ENCODE results near the gene BTBD17.

Gene BTBD17

DNA sequence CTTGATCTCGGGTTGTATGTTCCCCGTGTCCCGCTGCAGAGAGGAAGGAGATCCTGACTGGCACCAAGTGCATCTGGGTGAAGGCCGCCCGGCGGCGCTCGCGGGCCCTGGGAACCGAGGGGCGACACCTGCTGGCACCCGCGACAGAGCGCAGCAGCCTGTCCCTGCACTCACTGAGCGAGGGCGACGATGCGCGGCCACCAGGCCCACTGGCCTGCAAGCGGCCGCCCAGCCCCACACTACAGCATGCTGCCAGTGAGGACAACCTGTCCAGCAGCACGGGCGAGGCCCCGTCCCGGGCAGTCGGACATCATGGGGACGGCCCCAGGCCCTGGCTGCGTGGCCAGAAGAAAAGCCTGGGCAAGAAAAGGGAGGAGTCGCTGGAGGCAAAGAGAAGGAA lies 7.5 kb downstream of the BTBD17 start:
- in situ Hi-C loops (cut with HindIII; ENCODE audit: low sequenced_read_pairs): no loop called here
- TF ChIP-seq, protein P1, sequence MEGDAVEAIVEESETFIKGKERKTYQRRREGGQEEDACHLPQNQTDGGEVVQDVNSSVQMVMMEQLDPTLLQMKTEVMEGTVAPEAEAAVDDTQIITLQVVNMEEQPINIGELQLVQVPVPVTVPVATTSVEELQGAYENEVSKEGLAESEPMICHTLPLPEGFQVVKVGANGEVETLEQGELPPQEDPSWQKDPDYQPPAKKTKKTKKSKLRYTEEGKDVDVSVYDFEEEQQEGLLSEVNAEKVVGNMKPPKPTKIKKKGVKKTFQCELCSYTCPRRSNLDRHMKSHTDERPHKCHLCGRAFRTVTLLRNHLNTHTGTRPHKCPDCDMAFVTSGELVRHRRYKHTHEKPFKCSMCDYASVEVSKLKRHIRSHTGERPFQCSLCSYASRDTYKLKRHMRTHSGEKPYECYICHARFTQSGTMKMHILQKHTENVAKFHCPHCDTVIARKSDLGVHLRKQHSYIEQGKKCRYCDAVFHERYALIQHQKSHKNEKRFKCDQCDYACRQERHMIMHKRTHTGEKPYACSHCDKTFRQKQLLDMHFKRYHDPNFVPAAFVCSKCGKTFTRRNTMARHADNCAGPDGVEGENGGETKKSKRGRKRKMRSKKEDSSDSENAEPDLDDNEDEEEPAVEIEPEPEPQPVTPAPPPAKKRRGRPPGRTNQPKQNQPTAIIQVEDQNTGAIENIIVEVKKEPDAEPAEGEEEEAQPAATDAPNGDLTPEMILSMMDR (IDR thresholded peaks at IDR 0.05; ENCODE audit: low read depth, low read length): no peak
- no peak for DNase-seq (ENCODE audit: low read depth, low spot score)
- H3K4me3 ChIP-seq (ENCODE audit: low read depth, low read length): no peak overlapping the region

GRCh38 chr17:74353446-74354060 lies 8.1 kb downstream of the BTBD17 start:
- no peak overlapping the region for H3K4me3 ChIP-seq (ENCODE audit: low read depth, low read length)
- TF ChIP-seq, protein P1 (IDR thresholded peaks at IDR 0.05; ENCODE audit: low read depth, low read length): no peak
- in situ Hi-C loops (cut with HindIII; ENCODE audit: low sequenced_read_pairs): no loop called here
- DNase-seq (ENCODE audit: low read depth, low spot score): no peak

GRCh38 chr17:74351552-74352210 lies 10.0 kb downstream of the BTBD17 start:
- in situ Hi-C loops (cut with HindIII; ENCODE audit: low sequenced_read_pairs): no loop called here
- DNase-seq (ENCODE audit: low read depth, low spot score): no peak
- TF ChIP-seq, protein P1 (IDR thresholded peaks at IDR 0.05; ENCODE audit: low read depth, low read length): no peak
- no peak overlapping the region for H3K4me3 ChIP-seq (ENCODE audit: low read depth, low read length)

DNA sequence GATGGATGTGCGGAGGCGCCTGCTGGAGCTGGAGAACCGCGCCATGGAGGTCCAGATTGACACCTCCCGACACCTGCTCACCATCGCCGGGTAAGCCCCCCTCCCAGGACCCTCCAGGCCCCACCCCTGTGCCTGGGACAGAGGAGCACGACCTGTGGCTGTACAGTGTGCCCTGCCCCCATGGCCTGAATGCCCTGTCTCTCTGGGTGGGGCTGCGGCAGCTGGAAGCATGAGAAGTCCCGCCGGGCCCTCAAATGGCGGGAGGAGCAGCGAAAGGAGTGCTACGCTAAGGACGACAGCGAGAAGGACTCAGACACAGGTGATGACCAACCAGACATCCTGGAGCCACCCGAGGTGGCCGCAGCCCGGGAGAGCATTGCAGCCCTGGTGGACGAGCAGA lies 11.2 kb downstream of the BTBD17 start:
- in situ Hi-C loops (cut with HindIII; ENCODE audit: low sequenced_read_pairs): no loop called here
- H3K4me3 ChIP-seq (ENCODE audit: low read depth, low read length): no peak overlapping the region

GRCh38 chr17:74349120-74349519 lies 12.5 kb downstream of the BTBD17 start:
- no peak overlapping the region for H3K4me3 ChIP-seq (ENCODE audit: low read depth, low read length)
- TF ChIP-seq, protein P1 (IDR thresholded peaks at IDR 0.05; ENCODE audit: low read depth, low read length): no peak
- in situ Hi-C loops (cut with HindIII; ENCODE audit: low sequenced_read_pairs): no loop called here
- no peak for DNase-seq (ENCODE audit: low read depth, low spot score)

More for the DNA sequence above, 11.2 kb downstream of the BTBD17 start:
- DNase-seq (ENCODE audit: low read depth, low spot score): no peak
- TF ChIP-seq, protein P1 (IDR thresholded peaks at IDR 0.05; ENCODE audit: low read depth, low read length): no peak

- DNase-seq (ENCODE audit: low read depth, low spot score): no peak
- no peak overlapping the region for H3K4me3 ChIP-seq (ENCODE audit: low read depth, low read length)
- TF ChIP-seq, protein P1 (IDR thresholded peaks at IDR 0.05; ENCODE audit: low read depth, low read length): no peak
- in situ Hi-C loops (cut with HindIII; ENCODE audit: low sequenced_read_pairs): no loop called here
Measured at GRCh38 chr17:74347646-74348045, 14.0 kb downstream of the BTBD17 start.
